ENCODE data around the gene CACNA1F.

CACNA1F gene

GRCh38 chrX:49199315-49199595, 33.9 kb downstream of the CACNA1F start:
- DNase-seq (ENCODE audit: low spot score) = no peak

GRCh38 chrX:49198540-49199314, 34.4 kb downstream of the CACNA1F start:
- no peak for DNase-seq (ENCODE audit: low spot score)

GRCh38 chrX:49197543-49198087, 35.5 kb downstream of the CACNA1F start:
- DNase-seq (ENCODE audit: low spot score) = no peak

- no peak for DNase-seq (ENCODE audit: low spot score)
These were observed 39.6 kb downstream of the CACNA1F start for GRCh38 chrX:49193542-49193964.

- DNase-seq (ENCODE audit: low spot score) = peak; percentile 41
These were observed 40.3 kb downstream of the CACNA1F start for GRCh38 chrX:49192722-49193328.

- peak; percentile 10 for DNase-seq (ENCODE audit: low spot score)
These were observed 41.5 kb downstream of the CACNA1F start for GRCh38 chrX:49191574-49192011.

GRCh38 chrX:49190821-49191573, 42.1 kb downstream of the CACNA1F start:
- DNase-seq (ENCODE audit: low spot score) = peak; percentile 94

- DNase-seq (ENCODE audit: low spot score) = no peak
These were observed 43.5 kb downstream of the CACNA1F start for GRCh38 chrX:49189606-49190005.

GRCh38 chrX:49188468-49189076, 44.6 kb downstream of the CACNA1F start:
- no peak for DNase-seq (ENCODE audit: low spot score)

GRCh38 chrX:49187526-49187925, 45.6 kb downstream of the CACNA1F start:
- no peak for DNase-seq (ENCODE audit: low spot score)

- no peak for DNase-seq (ENCODE audit: low spot score)
These were observed 46.1 kb downstream of the CACNA1F start for GRCh38 chrX:49187028-49187394.

GRCh38 chrX:49186125-49187027, 46.8 kb downstream of the CACNA1F start, which contains the start of gene PRICKLE3:
TSS of gene PRICKLE3 (minus strand) at chrX:49186373. CDS start at chrX:49186297, 76 bp downstream.
- peak; percentile 66 for DNase-seq (ENCODE audit: low spot score)

GRCh38 chrX:49184294-49185281, 48.6 kb downstream of the CACNA1F start:
- DNase-seq (ENCODE audit: low spot score) = no peak

GRCh38 chrX:49183701-49184281, 49.3 kb downstream of the CACNA1F start:
- no peak for DNase-seq (ENCODE audit: low spot score)

- no peak for DNase-seq (ENCODE audit: low spot score)
These were observed 53.8 kb downstream of the CACNA1F start for GRCh38 chrX:49179358-49179757.

- DNase-seq (ENCODE audit: low spot score) = no peak
These were observed 54.6 kb downstream of the CACNA1F start for GRCh38 chrX:49178537-49178936.

- no peak for DNase-seq (ENCODE audit: low spot score)
These were observed 55.2 kb downstream of the CACNA1F start for GRCh38 chrX:49177873-49178480.

- peak; percentile 33 for DNase-seq (ENCODE audit: low spot score)
These were observed 55.8 kb downstream of the CACNA1F start for GRCh38 chrX:49177338-49177833.

Measured in CD4-positive, alpha-beta T cell treated with Interleukin-2 at 100 ng/mL for 4 hours (primary cell).